GM21737 (cell line): ENCODE results near the gene GTF2A1L.

Experiments used
- ATAC-seq: cut with Tn5 transposase; IDR thresholded peaks from one replicate; pipeline ENCODE4 v1.9.1; 2021; ENCODE audit warnings: mild to moderate bottlenecking, moderate library complexity; ENCODE audit not compliant: unreplicated experiment

The GTF2A1L gene

GRCh38 chr2:48727560-48727959, 109.9 kb downstream of the GTF2A1L start:
- ATAC-seq, result no peak

GRCh38 chr2:48728295-48728694, 110.6 kb downstream of the GTF2A1L start:
- ATAC-seq, result no peak

GRCh38 chr2:48728840-48729239, 111.2 kb downstream of the GTF2A1L start:
- no peak for ATAC-seq
